Islet of Langerhans (tissue), 1 donor: Measurements from ENCODE around the gene ZCCHC17.
"Not testable (repeated sequence)": the region's sequence is repeated elsewhere in the genome, so short reads cannot be mapped to it uniquely, and the experiment has no call there.

Experiments used
- FAIRE-seq: peaks from one replicate; lab custom pipeline; 2011; peaks lifted over from hg19 to GRCh38; lab: Jason Lieb, UNC

ZCCHC17 gene

DNA sequence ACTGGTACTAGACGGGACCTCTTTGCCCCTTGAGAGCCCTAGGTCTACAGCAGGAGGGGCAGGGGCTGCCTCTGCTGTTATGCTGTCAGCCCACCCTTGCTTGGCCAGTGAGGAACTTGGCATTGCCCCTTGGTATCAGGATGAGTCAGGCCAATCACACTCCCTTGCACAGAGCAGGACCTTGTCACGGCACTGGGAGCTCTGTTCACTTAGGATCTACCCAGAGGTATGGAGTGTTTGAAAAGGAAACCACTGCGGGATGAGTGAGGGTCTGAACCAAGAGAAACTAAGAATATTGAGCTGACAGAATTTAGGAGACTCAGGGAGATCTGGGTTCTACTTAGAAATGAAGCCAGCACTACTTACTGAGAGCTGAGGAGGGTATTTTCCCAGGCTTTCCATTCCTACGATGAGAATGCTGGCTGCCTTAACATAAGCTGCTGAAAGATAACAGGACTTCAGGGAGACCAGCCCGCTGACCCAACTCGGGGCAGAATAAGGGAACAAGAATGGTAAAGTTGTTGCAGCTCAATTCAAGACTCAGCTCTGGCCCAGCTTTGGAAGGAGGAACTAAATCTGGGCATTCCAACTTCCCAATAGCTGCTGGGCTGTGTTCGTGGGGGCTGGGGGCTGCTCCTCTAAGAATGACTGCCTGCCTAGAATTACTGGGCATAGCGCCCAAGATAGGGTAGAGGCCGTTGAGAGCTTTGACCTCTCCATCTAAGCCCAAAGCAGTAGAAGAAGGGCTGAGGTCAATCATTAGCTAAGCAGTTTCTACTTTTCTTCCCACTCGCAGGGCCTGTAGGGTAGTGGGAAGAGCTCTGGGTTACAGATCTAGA is 74.5 kb downstream of the ZCCHC17 start:
- FAIRE-seq = no peak

DNA sequence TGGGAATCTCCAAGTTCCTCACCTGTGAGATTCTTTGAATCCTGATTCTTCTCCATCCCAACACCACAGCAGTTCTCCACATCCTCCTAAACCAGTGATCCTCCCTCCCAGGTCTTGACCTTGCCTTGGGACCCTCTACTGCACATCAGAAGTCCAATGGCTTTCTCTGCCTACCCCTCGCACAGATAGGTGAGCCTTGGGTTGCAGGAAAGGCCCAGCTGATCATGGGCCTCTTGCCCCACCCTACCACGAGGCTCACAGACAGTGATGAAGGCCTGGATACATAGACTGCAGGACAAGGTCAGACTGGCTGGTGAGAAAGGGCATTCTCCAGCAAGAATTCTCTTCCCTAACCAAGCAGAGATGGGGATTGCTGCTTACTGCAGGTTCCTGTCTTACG is 75.2 kb downstream of the ZCCHC17 start:
- FAIRE-seq = no peak

DNA sequence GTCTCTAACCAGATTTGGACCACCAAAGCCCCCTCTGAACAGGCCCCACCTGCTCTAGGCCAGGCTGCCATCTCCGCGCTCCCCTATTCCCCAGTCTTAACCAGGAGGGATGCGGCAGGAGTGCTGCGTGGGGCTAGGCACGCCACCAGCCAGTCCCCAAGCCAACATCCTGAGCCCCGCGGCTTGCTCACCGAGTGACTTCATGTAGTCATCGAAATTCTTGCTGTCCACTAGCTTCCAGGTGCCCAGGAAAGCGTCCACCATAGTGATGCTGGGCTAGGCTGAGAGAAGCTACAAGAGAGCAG is 75.9 kb downstream of the ZCCHC17 start:
- no peak for FAIRE-seq

DNA sequence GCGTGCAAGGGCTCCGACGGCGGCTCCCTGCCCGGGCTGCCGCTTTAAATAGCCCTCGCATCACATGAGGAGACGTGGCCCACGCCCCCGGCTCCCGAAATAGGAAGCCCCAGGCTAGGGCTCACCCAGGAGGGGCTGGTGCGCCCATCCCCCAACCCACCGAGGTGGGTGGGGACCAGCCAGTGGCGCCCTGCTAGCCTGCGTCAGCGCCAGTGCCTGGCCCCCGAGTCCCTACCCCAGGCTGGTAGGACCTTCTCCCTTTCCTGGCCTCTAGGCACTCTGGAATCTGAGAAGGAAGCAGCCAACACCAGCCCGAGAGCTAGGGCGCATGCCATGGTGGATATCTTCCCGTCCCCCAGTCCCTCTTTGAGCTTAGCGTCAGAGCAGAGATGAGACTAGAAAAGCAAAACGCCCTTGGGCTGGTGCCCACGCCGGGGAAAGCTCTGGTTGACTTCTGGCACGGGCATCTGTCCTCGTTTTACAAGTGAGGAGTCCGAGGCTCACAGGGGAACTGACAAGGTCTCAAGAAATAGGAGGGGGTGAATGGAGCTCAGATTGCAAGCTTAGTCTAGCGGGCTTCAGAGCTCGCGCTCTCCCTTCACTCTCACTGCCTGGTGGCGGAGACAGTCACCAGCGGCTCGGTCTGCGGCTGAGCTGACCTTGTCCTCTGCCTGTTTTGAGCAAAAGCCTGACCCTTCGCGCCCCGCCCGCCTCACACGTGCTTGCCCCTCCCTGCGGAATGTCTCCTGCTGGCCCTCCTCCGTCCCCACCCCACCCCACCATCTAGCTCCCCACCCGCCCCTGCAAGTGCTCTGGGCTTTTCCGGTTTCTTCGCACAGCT is 76.4 kb downstream of the ZCCHC17 start, which contains the start of gene FABP3:
TSS of gene FABP3 (minus strand) at position 21 of the 841 bp plus-strand sequence. CDS start 62 bp downstream, outside the sequence.
- FAIRE-seq = no peak

DNA sequence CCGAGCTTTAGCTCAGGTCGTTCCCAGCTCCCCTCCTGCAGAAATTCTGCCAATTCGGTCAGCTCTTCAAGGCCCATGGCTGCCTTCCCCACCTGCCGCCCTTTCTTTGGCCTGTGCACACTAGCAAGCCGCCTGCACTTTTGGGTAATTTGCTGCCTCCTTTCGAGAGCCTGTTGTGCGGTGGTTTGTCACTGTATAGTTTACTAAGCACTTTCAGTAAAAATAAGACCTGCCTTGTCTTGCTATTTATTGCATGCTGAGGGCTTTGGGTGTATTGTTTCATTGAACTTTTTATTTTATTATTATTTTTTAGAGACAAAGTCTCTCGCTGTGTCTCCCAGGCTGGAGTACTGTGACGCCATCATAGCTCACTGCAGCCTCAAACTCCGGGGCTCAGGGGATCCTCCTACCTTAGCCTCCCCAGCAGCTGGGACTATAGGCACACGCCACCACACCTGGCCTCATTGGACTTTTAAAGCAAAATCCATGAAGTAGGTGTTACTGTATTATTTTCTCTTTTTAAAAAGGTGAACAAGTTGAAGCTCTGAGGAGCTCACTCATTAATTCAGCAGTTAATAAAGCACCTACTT is 77.2 kb downstream of the ZCCHC17 start:
- no peak for FAIRE-seq

DNA sequence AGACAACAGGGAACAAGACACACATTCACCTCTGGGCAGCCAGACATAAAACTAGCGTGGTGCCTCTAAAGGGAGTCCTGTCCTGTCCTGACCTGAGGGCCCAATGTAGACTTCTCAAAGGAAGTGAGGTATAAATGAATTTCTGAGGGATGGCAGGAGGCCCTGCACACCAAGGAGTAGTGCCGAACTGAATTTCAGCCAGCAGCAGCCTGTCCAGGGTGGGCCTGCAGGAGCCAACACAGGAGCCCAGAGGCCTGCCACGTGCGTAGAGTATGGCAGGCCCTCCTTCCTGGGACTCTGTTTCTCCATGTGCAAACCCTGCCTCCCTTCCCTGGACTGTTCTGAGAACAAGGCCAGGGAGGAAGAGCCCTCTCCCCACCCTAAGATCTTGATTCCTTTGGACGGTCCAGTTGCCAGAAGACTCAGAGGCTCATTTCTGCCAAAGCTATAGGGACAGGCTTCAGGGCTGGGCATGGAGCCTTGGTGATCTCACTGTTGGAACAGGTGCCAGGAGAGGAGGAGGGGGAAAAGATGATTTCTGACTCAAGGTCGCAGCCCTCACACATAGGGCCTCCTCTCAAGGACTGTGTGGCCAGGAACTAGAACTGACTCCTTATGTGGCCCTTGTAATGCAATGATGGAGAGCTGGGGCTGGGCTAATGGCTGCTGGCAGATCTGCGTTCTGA is 77.8 kb downstream of the ZCCHC17 start:
- FAIRE-seq = no peak

DNA sequence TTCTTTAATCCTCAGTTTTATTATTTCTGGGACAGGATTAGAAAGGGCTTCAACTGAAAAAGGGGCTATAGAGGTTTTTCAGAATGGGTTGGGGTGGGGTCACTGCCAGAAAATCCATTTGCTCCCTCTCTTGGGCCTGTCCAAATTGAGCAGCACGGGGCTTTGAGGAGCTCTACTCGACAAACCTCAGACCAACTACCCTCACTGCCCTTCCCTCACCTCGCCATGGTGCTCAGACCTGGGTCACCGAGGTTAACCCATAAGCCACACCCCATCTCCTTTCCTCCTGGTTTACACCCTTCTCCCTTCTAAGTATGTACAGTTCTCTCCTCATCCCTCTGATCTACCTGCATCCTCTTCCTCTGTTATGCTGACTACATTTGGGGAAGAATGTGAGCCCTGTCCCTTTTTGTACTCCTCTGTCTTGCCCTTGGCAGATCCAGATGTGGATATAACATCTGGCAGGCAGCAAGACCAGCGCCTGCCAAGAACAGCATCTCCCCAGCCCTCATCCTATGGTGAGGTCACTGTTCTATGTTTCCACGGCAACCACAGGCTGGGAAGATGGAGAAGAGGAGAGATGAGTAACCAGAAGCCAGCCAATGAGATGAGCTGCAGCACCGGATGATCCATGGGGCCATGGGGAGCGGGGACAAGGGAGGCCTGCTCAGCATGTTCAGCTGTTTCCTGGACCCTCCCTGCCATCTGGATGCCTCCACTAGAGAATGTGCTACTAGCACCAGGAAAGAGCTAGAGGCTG is 79.7 kb downstream of the ZCCHC17 start:
- no peak for FAIRE-seq

DNA sequence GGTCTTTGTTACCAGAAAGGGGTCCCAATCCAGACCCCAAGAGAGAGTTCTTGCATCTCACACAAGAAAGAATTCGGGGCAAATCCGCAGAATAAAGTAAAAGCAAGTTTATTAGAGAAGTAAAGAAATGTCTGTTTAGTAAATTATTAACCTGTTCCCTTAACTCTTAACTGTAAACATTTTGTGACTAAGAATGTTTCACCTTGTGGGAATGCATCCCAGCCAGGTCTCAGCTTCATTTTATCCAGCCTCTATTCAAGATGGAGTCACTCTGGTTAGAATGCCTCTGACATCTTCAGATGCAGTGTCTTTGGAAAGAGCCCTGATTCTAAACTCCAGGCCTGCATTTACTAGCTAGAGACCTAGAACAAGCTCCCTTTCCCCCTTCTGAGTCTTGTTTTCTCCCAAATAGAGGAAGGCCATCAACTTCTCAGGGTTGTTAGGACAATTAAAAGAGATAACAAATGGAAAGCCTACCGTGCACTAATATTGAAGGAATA is 80.6 kb downstream of the ZCCHC17 start:
- no peak for FAIRE-seq

DNA sequence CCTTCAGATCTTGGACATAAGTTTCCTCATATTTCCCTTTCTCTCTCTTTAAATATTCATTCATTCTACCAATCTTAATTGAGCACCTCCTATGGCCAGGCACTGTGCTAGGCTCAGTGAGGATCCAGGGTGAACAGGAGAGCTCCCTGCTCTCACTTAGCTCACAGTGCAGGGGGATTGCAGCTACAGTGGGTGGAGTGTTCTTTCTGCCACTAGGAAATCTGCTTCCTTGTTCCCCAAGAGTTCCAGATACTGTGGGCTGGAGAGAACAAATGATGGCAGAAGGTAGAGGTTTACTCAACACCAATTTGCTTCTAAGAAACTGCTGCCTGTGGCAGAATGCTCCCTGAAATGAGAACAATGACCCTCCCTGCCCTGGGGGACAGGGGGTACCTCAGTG is 81.2 kb downstream of the ZCCHC17 start:
- no peak for FAIRE-seq

DNA sequence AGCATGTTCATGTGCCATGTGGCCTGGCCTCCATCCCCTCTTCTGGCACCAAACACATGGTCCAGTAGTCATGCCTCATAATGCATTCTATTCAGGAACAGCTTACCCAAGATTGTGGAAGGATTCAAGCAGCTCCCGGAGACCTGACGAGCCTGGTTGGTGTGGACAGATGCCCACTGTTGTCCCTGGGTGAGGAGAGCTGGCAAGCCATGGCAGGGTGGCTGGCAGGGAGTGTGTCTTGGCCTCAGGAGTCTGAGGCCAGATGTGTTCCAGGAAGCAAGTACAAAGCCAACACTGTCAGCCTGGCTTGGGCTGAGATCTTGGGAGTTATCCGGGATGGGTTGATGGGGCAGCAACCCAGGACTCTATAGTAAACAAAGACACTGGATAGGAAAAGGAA is 83.3 kb downstream of the ZCCHC17 start:
- no peak for FAIRE-seq

DNA sequence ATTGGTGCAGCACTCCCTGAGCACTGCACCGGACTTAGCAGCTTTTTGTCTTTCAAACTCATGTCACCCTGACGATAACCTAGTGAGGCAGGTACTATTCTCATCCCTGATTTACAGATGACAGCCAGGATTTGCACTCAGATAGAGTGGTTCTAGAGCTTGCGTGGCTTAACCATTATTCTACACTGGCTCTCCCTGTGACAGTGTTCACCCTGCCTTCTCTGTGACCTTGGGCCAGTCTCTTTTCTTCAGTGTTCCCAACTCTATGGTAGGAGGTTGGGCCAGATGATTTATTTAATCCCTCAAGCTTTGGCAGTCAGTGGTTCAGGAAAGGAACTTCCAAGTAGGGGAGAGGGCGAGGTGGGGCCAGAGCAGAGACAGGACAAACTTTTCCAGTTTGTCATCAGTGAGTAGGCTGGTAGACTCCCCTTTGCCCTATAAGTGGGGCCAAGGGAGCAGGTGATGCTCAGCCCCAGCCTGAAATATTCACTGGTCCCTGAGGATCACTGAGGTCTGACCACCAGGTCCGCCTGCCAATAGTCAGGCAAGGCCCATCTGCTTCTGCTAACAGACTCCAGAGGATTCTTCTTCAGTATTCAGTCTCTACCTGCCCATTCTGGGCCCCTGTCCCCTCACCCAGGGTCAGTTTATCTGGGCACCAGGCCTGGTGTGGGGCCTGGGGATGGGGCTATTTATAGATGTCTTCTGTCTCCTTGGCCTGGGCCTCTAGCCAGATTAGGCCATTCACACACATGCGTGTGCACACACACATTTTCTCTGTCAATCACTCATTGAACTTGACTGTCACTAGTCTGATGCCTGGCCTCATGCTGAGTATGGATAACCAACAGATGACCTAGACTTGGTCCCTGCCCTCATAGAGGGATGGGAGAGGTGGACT is 84.8 kb downstream of the ZCCHC17 start:
- no peak for FAIRE-seq

DNA sequence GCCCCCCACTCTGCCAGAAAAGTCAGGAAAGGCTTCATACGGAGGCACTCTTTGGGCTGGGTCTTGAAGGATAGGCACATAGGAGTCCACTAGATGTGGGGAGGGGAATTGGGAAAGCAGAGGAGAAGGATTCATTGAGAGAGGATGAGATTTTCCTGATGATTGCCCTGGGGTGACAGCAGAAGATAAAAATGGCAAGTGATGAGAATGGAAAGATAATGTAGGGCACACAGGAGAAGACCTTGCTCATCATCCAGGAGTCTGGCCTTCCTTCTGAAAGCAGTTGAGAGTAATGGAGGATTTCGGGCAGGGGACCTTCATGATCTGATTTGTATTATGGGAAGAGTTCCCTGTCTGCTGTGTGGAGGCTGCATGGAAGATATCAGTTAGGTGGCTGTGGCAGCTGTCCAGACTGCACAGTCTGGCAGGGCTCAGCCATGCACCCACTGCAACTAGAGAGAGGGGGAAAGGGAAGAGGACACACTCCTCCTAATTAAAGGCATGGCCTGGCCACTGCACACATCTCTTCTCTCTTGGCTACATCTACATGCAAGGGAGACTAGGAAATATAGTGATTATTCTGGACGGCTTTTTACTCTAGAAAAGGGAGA is 85.7 kb downstream of the ZCCHC17 start:
- no peak for FAIRE-seq

DNA sequence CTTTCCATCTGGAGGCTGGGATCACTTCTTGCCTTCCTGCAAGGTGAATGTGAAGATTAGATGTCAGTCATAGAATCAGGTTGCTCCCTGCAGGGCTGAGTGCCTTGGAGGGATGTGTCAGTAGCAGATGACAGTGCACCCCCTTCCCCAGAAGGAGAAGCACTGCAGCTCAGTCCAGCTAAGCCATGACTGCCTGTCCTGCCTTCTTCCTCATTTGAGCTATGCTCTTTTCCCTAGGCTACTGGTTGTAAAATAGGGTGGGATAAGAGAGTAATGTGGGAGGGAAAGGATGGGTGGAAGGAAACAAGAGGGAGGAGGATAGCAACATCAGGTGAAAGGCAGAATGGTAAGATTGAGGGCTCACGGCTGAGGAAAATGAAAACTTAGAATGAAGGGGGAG is 87.1 kb downstream of the ZCCHC17 start:
- no peak for FAIRE-seq

DNA sequence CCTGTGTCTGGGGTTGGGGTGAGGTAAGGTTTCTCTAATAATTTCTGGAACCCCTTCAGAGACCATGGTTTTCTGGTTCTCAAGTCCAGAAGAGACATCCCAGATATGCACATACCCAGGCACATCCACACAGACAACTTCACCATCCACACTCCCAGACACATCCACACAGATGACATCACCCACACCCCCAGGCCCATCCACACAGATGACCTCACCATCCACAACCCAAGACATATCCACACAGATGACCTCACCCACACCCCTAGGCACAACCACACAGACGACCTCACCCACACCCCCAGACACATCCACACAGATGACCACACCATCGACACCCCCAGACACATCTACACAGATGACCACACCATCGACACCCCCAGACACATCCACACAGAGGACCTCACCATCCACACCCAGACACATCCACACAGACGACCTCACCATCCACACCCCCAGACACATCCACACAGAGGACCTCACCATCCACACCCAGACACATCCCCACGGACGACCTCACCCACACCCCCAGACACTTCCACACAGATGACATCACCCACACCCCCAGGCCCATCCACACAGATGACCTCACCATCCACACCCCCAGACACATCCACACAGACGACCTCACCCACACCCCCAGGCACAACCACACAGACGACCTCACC is 89.9 kb downstream of the ZCCHC17 start:
- not testable (repeated sequence) for FAIRE-seq

DNA sequence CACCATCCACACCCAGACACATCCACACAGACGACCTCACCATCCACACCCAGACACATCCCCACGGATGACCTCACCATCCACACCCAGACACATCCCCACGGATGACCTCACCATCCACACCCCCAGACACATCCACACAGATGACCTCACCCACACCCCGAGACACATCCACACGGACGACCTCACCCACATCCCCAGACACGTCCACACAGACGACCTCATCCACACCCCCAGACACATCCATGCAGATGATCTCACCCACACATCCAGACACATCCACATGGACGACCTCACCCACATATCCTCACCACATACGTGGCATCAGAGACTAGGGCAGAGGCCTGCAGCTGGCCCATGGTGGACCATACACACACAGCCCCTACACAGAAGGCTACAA is 90.8 kb downstream of the ZCCHC17 start:
- no peak for FAIRE-seq

DNA sequence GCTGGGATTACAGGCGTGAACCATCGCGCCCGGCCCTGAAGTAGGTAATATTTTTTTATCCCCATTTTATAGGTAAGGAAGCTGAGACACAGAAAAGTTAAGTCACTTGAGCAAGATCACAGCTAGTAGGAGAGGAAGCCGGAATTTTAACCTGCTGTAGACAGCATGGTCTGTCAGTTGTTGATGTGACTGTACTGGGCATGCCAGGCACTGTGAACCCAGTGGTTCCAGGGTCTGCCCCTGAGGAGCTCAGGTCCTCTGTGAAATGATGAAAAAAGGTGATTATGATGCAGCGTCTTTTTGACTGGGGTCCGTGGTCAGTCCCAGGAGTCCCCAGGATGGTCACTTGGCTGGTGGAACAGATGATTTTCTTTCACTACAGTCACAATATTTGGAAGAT is 92.8 kb downstream of the ZCCHC17 start:
- no peak for FAIRE-seq

DNA sequence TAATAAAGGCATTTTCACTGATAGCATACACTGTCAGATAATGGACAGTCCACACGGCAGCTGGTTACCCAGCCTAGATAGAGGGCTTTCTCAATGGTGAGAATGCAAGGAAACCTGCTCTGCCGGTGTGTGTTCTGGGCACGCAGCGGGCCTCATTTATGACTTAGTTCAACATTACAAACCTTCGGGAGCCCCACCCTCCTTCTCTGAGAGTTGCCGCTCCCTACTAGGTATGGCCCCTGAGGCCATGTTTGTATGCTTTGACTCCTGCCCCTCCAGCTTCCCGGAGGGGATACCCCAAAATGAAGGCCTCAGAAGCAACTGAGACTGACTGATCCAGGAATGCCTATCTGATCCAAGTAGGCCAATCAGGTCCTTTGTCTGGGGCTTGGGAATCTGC is 93.2 kb downstream of the ZCCHC17 start:
- no peak for FAIRE-seq

DNA sequence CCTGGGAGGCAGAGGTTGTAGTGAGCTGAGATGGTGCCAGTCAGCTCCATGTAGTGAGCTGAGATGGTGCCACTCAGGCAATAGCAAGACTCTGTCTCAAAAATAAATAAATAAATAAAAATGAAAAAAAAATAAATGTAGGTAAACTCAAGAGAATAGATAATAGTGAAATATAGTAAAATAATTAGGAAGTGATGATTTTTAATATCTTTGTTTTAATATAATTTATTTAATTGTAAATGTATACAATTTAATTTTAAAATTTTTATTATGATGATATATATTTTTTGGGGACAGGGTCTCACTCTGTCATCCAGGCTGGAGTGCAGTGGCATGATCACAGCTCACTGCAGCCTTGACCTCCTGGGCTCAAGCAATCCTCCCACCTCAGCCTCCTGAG is 96.6 kb downstream of the ZCCHC17 start:
- no peak for FAIRE-seq

DNA sequence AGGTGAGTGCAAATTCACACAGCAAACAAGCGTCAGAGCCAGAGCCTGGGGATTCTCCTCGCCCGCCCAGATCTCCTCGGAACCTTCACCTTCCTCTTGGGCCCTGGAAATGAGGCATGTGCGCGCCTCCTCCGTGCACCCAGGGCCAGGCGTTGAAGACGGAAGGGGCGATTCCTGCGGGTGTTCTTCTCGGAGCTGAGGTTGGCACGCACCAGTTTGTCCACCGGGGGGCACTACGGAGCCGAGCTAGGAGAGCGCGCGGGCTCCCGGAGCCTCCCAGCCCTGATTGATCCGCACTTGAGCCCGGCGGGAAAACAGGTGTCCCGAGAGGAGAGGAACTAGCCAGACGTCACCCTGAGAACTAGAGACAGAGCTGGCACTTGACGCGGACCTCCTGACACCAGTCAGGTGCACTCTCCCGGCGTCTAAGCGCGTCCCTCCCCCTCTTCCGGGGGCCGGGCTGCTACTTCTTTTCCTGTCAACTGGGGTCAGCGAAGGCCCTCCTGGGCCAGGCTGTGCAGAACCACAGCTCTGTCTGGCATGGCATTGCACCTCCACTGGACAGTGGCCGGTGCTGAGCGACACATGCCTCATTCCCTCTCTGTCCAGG is 97.9 kb downstream of the ZCCHC17 start:
- no peak for FAIRE-seq
